DOHH2 (cell line): ENCODE data around the gene MIAT.

Experiments
- H3F3A ChIP-seq: fragments of 200-600 bp; sonication (generic), shearing (Covaris generic); 2 replicates; pipeline ENCODE4 v1.6.0; 2016; ENCODE audit warnings: antibody characterized with exemption, mild to moderate bottlenecking; ENCODE audit not compliant: control insufficient read depth, insufficient read depth
- H3K27ac ChIP-seq: fragments of 200-600 bp; sonication (generic); 2 replicates; pipeline ENCODE4 v1.5.1; 2014; ENCODE audit warnings: low read depth, mild to moderate bottlenecking, low read length, moderate library complexity
- H3K27me3 ChIP-seq: fragments of 200-600 bp; sonication (generic); 2 replicates; pipeline ENCODE4 v1.6.1; 2014; ENCODE audit warnings: mild to moderate bottlenecking, low read length, mixed read lengths; ENCODE audit not compliant: control insufficient read depth
- H3K36me3 ChIP-seq: fragments of 200-600 bp; sonication (generic); 2 replicates; pipeline ENCODE4 v1.6.1; 2014; ENCODE audit warnings: mild to moderate bottlenecking, low read length, moderate library complexity, mixed read lengths; ENCODE audit not compliant: control insufficient read depth
- H3K4me1 ChIP-seq: fragments of 200-600 bp; sonication (generic); 2 replicates; pipeline ENCODE4 v1.6.1; 2014; ENCODE audit warnings: mild to moderate bottlenecking, low read length, mixed read lengths; ENCODE audit not compliant: control insufficient read depth
- H3K4me2 ChIP-seq: fragments of 200-600 bp; sonication (generic); 2 replicates; pipeline ENCODE4 v1.6.0; 2014; ENCODE audit warnings: mild to moderate bottlenecking, low read length, moderate library complexity
- H3K4me3 ChIP-seq: fragments of 200-600 bp; sonication (generic); 2 replicates; pipeline ENCODE4 v1.5.1; 2014; ENCODE audit warnings: mild to moderate bottlenecking, low read length, mixed read lengths
- H3K79me2 ChIP-seq: fragments of 200-600 bp; sonication (generic); 2 replicates; pipeline ENCODE4 v1.6.1; 2014; ENCODE audit warnings: mild to moderate bottlenecking, low read length, mixed read lengths; ENCODE audit not compliant: control insufficient read depth
- H3K9me2 ChIP-seq: fragments of 200-600 bp; sonication (generic); replicated peaks from 2 replicates; pipeline ENCODE4 v1.6.1; 2014; ENCODE audit warnings: mild to moderate bottlenecking, low read length, mixed read lengths; ENCODE audit not compliant: control insufficient read depth
- H3K9me3 ChIP-seq: fragments of 200-600 bp; sonication (generic); 2 replicates; pipeline ENCODE4 v1.6.1; 2014; ENCODE audit warnings: antibody characterized with exemption, low read length, mixed read lengths; ENCODE audit not compliant: control insufficient read depth, insufficient read depth
- H4K20me1 ChIP-seq: fragments of 200-600 bp; sonication (generic); 2 replicates; pipeline ENCODE4 v1.6.0; 2014; ENCODE audit warnings: low read depth, mild to moderate bottlenecking, antibody characterized with exemption, low read length, moderate library complexity; ENCODE audit not compliant: control insufficient read depth, insufficient read depth
- CTCF ChIP-seq: fragments of 200-600 bp; sonication (generic); IDR thresholded peaks from one replicate; pipeline ENCODE4 v1.5.1; 2014; ENCODE audit warnings: antibody characterized with exemption, mild to moderate bottlenecking, low read depth, low read length; ENCODE audit not compliant: poor library complexity, severe bottlenecking
- EZH2phosphoT487 ChIP-seq: fragments of 200-600 bp; sonication (generic); IDR thresholded peaks from 2 replicates; pipeline ENCODE4 v1.6.1; 2017; ENCODE audit warnings: borderline replicate concordance, mild to moderate bottlenecking, antibody characterized with exemption, low read length, moderate library complexity, mixed read lengths

The MIAT gene

GRCh38 chr22:26725012-26725676, 67.8 kb downstream of the MIAT start:
- no peaks in the 10 kb centered on the region for H3K4me1 ChIP-seq
- no peaks in the 10 kb centered on the region for H3K79me2 ChIP-seq
- no peaks in the 10 kb centered on the region for H3K27me3 ChIP-seq
- no peaks in the 10 kb centered on the region for H3F3A ChIP-seq
- H3K36me3 ChIP-seq: no peaks in the 10 kb centered on the region
- no peak overlapping the region for H3K4me2 ChIP-seq
- H3K9me2 ChIP-seq: no peaks in the 10 kb centered on the region
- TF ChIP-seq EZH2phosphoT487: no peak
- no peak for TF ChIP-seq CTCF
- H3K4me3 ChIP-seq: no peak overlapping the region
- no peaks in the 10 kb centered on the region for H3K9me3 ChIP-seq
- H4K20me1 ChIP-seq: no peaks in the 10 kb centered on the region
- no peak overlapping the region for H3K27ac ChIP-seq
